Sciatic nerve (tissue), 2 donors: ENCODE results near the gene MED9. TPM values are rescaled to one million over a fixed set of nuclear protein-coding genes. Genes with fewer than 3 reads are reported as not detected.

Experiments used
- ATAC-seq: fragments of 200-7000 bp; cut with Tn5 transposase; one replicate; pipeline ENCODE4 v1.9.1; 2020; ENCODE audit warnings: mild to moderate bottlenecking, moderate library complexity
- DNase-seq: peaks from one replicate; pipeline ENCODE4 v3.0.0-alpha.2; 2020; ENCODE audit warnings: low spot score
- intact Hi-C: fragments of 100-400 bp; cut with DNase I; formaldehyde crosslinking; loops from one replicate; pipeline ENCODE4 v1.14.2; 2022
- total RNA-seq: library from RNA; stranded (reverse); fragmentation: NEBNext Ultra II Directional; extraction: Animal tissue kit (Norgen Biotek cat#: 25700); gene quantifications from one replicate; pipeline ENCODE4 v1.2.1, GENCODE V29; 2021
- donor health status: DM: no; HTN: no; CAD: no.
- donor health status: DM: no; HTN: no; CAD: no.

MED9 gene
- total RNA-seq, 1 donor from 2014 or later, result 13.7 TPM

GRCh38 chr17:17508646-17509591, 32.1 kb downstream of the MED9 start:
- intact Hi-C loops, result no loop called here
- peak; percentile 53 for DNase-seq
- ATAC-seq, result no peak

GRCh38 chr17:17509601-17510425, 33.0 kb downstream of the MED9 start:
- ATAC-seq, result no peak
- DNase-seq, result peak; percentile 44
- intact Hi-C loops, result no loop called here

GRCh38 chr17:17510456-17511292, 33.9 kb downstream of the MED9 start:
- intact Hi-C loops, result no loop called here
- ATAC-seq, result no peak

GRCh38 chr17:17511293-17511741, 34.5 kb downstream of the MED9 start:
- intact Hi-C loops, result no loop called here
- peak; percentile 57 for DNase-seq
- no peak for ATAC-seq

More at GRCh38 chr17:17510456-17511292, 33.9 kb downstream of the MED9 start:
- DNase-seq, result peak; percentile 48

- intact Hi-C loops, result no loop called here
- peak; percentile 5 for ATAC-seq
- DNase-seq, result peak; percentile 58
Observed at GRCh38 chr17:17511881-17512858, 35.4 kb downstream of the MED9 start.

GRCh38 chr17:17512866-17513265, 36.1 kb downstream of the MED9 start:
- DNase-seq (no peak), ATAC-seq (no peak)
- intact Hi-C loops, result no loop called here

- ATAC-seq (no peak), DNase-seq (no peak)
- intact Hi-C loops, result no loop called here
Observed at GRCh38 chr17:17513626-17514025, 36.8 kb downstream of the MED9 start.

GRCh38 chr17:17514361-17514992, 37.7 kb downstream of the MED9 start:
- ATAC-seq (no peak), DNase-seq (no peak)
- intact Hi-C loops, result no loop called here

GRCh38 chr17:17514993-17515933, 38.5 kb downstream of the MED9 start:
- DNase-seq, result no peak
- intact Hi-C loops, result loop anchor here (1.0 kb wide), 1 partner anchor 36 kb away; no protein-coding TSS in a partner anchor
- ATAC-seq, result peak; percentile 84

- DNase-seq (no peak), ATAC-seq (peak; percentile 20)
- intact Hi-C loops, result loop anchor here (1.0 kb wide), 1 partner anchor 35 kb away; no protein-coding TSS in a partner anchor
Observed at GRCh38 chr17:17515934-17516930, 39.4 kb downstream of the MED9 start.

GRCh38 chr17:17516941-17517720, 40.3 kb downstream of the MED9 start:
- intact Hi-C loops, result no loop called here
- DNase-seq (no peak), ATAC-seq (no peak)

- ATAC-seq, result no peak
- intact Hi-C loops, result no loop called here
- DNase-seq, result no peak
Observed at GRCh38 chr17:17518014-17518413, 41.2 kb downstream of the MED9 start.

- ATAC-seq (no peak), DNase-seq (no peak)
- intact Hi-C loops, result no loop called here
Observed at GRCh38 chr17:17518951-17519350, 42.2 kb downstream of the MED9 start.

GRCh38 chr17:17519886-17520285, 43.1 kb downstream of the MED9 start:
- DNase-seq, result no peak
- intact Hi-C loops, result no loop called here
- no peak for ATAC-seq
